ENCODE data around the gene RANBP17. TPM values are rescaled to one million over a fixed set of nuclear protein-coding genes. Genes with fewer than 3 reads are reported as not detected.
"Not testable (repeated sequence)": the region's sequence is repeated elsewhere in the genome, so short reads cannot be mapped to it uniquely, and the experiment has no call there.

RANBP17 gene
- total RNA-seq, 2 donors from 2014 or later, result not detected

- no peaks in the 10 kb centered on the region for H3K27me3 Mint-ChIP-seq (ENCODE audit: low read depth)
- DNase-seq (no peak), ATAC-seq (replicated peaks in 1 of 2) (no peak)
- H3K4me3 Mint-ChIP-seq, result no peak overlapping the region
- no peaks in the 10 kb centered on the region for H3K36me3 Mint-ChIP-seq (ENCODE audit: insufficient read depth in 2 of 2)
- no peaks in the 10 kb centered on the region for H3K4me1 Mint-ChIP-seq (ENCODE audit: low read depth)
- no peak overlapping the region for H3K27ac Mint-ChIP-seq
- no peaks in the 10 kb centered on the region for H3K9me3 Mint-ChIP-seq
Observed at GRCh38 chr5:170882345-170882744, 20.5 kb downstream of the RANBP17 start.

DNA sequence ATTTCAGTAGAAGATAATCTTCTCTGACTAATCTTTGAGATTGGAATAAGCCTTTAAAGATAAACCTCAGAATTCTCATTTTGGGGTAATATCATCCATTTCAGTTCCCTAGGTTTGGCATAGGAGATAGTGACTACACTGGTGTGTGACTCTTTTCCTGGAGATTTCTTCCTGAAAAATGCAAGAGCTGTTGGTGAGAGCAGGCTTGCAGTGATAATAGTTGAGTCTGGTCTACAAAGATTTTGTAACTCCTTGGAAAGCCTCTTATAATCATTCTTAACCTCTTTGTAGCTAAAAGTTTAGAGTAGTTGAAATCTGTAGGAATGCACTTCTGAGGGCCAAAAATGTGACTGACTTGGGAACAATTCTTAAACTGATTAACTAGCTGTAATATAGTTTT lies 23.4 kb downstream of the RANBP17 start:
- H3K27me3 Mint-ChIP-seq (ENCODE audit: low read depth), result no peaks in the 10 kb centered on the region
- no peak for DNase-seq
- ATAC-seq (replicated peaks in 1 of 2), result no peak

GRCh38 chr5:170885809-170886208 lies 24.0 kb downstream of the RANBP17 start:
- DNase-seq (no peak), ATAC-seq (replicated peaks in 1 of 2) (no peak)
- Mint-ChIP-seq H3K4me3 (no peak overlapping the region), H3K4me1 (ENCODE audit: low read depth) (no peaks in the 10 kb centered on the region), H3K9me3 (no peaks in the 10 kb centered on the region), H3K27ac (no peak overlapping the region), H3K36me3 (ENCODE audit: insufficient read depth in 2 of 2) (no peaks in the 10 kb centered on the region), H3K27me3 (ENCODE audit: low read depth) (no peaks in the 10 kb centered on the region)

More for the DNA sequence above, 23.4 kb downstream of the RANBP17 start:
- Mint-ChIP-seq H3K4me3 (no peak overlapping the region), H3K27ac (no peak overlapping the region), H3K9me3 (no peaks in the 10 kb centered on the region), H3K4me1 (ENCODE audit: low read depth) (no peaks in the 10 kb centered on the region), H3K36me3 (ENCODE audit: insufficient read depth in 2 of 2) (no peaks in the 10 kb centered on the region)

DNA sequence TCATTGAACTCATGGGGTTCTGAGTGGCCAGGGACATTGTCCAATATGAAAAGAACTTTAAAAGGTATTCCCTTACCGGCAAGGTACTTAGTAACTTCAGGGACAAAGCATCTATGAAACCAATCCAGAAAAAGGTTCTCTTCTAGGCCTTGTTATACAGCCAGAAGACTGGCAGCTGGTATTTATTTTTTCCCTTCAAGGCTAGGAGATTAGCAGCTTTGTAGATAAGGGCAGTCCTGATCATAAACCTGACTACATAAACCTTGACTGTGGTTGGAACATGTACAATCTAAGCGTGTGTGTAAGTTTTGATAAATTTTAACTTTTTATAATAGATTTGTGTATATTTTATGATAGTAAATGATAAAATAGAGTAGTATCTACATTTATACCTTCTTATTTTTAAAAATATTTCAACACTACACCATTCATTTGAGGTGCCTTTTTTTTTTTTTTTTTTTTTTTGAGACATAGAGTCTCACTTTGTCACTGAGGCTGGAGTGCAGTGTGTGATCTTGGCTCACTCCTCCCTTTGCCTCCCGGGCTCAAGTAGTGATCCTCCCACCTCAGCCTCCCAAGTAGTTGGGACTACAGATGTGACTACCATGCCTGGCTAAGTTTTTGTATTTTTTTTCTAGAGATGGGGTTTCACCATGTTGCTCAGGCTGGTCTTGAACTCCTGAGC lies 24.5 kb downstream of the RANBP17 start:
- no peaks in the 10 kb centered on the region for H3K9me3 Mint-ChIP-seq
- no peak for DNase-seq
- H3K36me3 Mint-ChIP-seq (ENCODE audit: insufficient read depth in 2 of 2), result no peaks in the 10 kb centered on the region
- ATAC-seq (replicated peaks in 1 of 2), result no peak
- no peaks in the 10 kb centered on the region for H3K4me1 Mint-ChIP-seq (ENCODE audit: low read depth)
- no peak overlapping the region for H3K4me3 Mint-ChIP-seq
- H3K27me3 Mint-ChIP-seq (ENCODE audit: low read depth), result no peaks in the 10 kb centered on the region
- no peak overlapping the region for H3K27ac Mint-ChIP-seq

- H3K36me3 Mint-ChIP-seq (ENCODE audit: insufficient read depth in 2 of 2), result no peaks in the 10 kb centered on the region
- no peak overlapping the region for H3K4me3 Mint-ChIP-seq
- no peak for ATAC-seq (replicated peaks in 1 of 2)
- H3K4me1 Mint-ChIP-seq (ENCODE audit: low read depth), result no peaks in the 10 kb centered on the region
- H3K27me3 Mint-ChIP-seq (ENCODE audit: low read depth), result no peaks in the 10 kb centered on the region
- no peak overlapping the region for H3K27ac Mint-ChIP-seq
- no peak for DNase-seq
- H3K9me3 Mint-ChIP-seq, result no peaks in the 10 kb centered on the region
Observed at GRCh38 chr5:170892196-170892595, 30.4 kb downstream of the RANBP17 start.

- peaks cover 0 to 1% of the 10 kb centered on the region in 2 donors for H3K9me3 Mint-ChIP-seq
- no peaks in the 10 kb centered on the region for H3K4me1 Mint-ChIP-seq (ENCODE audit: low read depth)
- DNase-seq (no peak), ATAC-seq (replicated peaks in 1 of 2) (no peak)
- no peaks in the 10 kb centered on the region for H3K36me3 Mint-ChIP-seq (ENCODE audit: insufficient read depth in 2 of 2)
- H3K4me3 Mint-ChIP-seq, result no peak overlapping the region
- H3K27ac Mint-ChIP-seq, result no peak overlapping the region
- no peaks in the 10 kb centered on the region for H3K27me3 Mint-ChIP-seq (ENCODE audit: low read depth)
Observed at GRCh38 chr5:170894665-170895064, 32.8 kb downstream of the RANBP17 start.

DNA sequence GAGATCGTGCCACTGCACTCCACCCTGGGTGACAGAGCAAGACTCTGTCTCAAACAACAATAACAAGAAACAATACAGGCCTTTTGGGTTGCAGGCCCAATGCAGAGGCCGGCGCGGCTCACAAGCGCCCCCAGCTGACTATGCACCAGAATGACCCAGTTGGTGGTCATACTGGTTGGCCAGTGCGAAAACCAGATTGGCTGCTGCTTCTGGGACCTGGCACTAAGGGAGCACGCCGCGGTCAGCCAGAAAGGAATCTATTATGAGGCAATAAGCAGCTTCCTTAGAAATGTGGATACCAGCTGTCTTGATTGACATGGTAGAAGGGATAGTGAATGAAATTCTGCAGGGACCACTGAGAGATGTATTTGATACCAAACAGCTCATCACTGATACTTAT lies 35.0 kb downstream of the RANBP17 start:
- no peaks in the 10 kb centered on the region for H3K36me3 Mint-ChIP-seq (ENCODE audit: insufficient read depth in 2 of 2)
- DNase-seq, result peak in 1 of 2 donors; percentile 0
- H3K4me3 Mint-ChIP-seq, result no peak overlapping the region
- H3K4me1 Mint-ChIP-seq (ENCODE audit: low read depth), result no peaks in the 10 kb centered on the region
- no peak for ATAC-seq (replicated peaks in 1 of 2)
- no peaks in the 10 kb centered on the region for H3K27me3 Mint-ChIP-seq (ENCODE audit: low read depth)
- no peak overlapping the region for H3K27ac Mint-ChIP-seq
- H3K9me3 Mint-ChIP-seq, result peaks cover 3 to 8% of the 10 kb centered on the region in 2 donors

GRCh38 chr5:170903075-170903474 lies 41.3 kb downstream of the RANBP17 start:
- Mint-ChIP-seq H3K27ac (no peak overlapping the region), H3K27me3 (ENCODE audit: low read depth) (no peaks in the 10 kb centered on the region), H3K36me3 (ENCODE audit: insufficient read depth in 2 of 2) (no peaks in the 10 kb centered on the region), H3K4me3 (no peak overlapping the region), H3K4me1 (ENCODE audit: low read depth) (no peaks in the 10 kb centered on the region), H3K9me3 (peaks cover 4 to 8% of the 10 kb centered on the region in 2 donors)
- DNase-seq (no peak), ATAC-seq (replicated peaks in 1 of 2) (no peak)

- H3K4me3 Mint-ChIP-seq, result no peak overlapping the region
- H3K4me1 Mint-ChIP-seq (ENCODE audit: low read depth), result no peaks in the 10 kb centered on the region
- peaks cover 8% of the 10 kb centered on the region for H3K27me3 Mint-ChIP-seq (ENCODE audit: low read depth)
- ATAC-seq (replicated peaks in 1 of 2), result no peak
- H3K27ac Mint-ChIP-seq, result no peak overlapping the region
- DNase-seq, result no peak
- H3K36me3 Mint-ChIP-seq (ENCODE audit: insufficient read depth in 2 of 2), result no peaks in the 10 kb centered on the region
- H3K9me3 Mint-ChIP-seq, result no peaks in the 10 kb centered on the region
Observed at GRCh38 chr5:170907758-170908157, 45.9 kb downstream of the RANBP17 start.

GRCh38 chr5:170913573-170913972 lies 51.8 kb downstream of the RANBP17 start:
- ATAC-seq (replicated peaks in 1 of 2), result no peak
- Mint-ChIP-seq H3K27ac (no peak overlapping the region), H3K27me3 (ENCODE audit: low read depth) (peaks cover 8% of the 10 kb centered on the region), H3K36me3 (ENCODE audit: insufficient read depth in 2 of 2) (no peaks in the 10 kb centered on the region), H3K4me3 (no peak overlapping the region), H3K4me1 (ENCODE audit: low read depth) (no peaks in the 10 kb centered on the region), H3K9me3 (no peaks in the 10 kb centered on the region)
- DNase-seq, result no peak

DNA sequence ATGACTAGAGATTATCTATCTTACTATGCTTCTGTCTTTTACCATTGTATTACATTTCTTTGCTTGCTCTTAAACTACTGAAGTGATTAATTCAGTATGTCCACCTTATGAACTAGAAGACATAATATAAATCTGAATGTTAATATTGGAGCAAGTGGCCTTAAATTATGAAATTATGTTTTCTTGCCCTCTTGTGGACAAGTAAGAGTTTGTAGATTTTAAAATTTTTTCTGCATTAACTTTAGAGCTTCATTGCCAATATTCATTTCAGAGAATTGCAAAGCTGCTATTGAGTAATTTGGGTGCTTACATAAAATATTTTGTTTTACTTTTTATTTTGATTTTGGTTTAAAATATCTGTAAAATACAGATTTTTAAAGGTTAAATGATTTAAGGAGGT lies 55.3 kb downstream of the RANBP17 start:
- peaks cover 2% of the 10 kb centered on the region for H3K27me3 Mint-ChIP-seq (ENCODE audit: low read depth)
- H3K4me1 Mint-ChIP-seq (ENCODE audit: low read depth), result no peaks in the 10 kb centered on the region
- H3K36me3 Mint-ChIP-seq (ENCODE audit: insufficient read depth in 2 of 2), result no peaks in the 10 kb centered on the region
- DNase-seq (no peak), ATAC-seq (replicated peaks in 1 of 2) (no peak)
- no peak overlapping the region for H3K27ac Mint-ChIP-seq
- no peak overlapping the region for H3K4me3 Mint-ChIP-seq
- H3K9me3 Mint-ChIP-seq, result no peaks in the 10 kb centered on the region

- Mint-ChIP-seq H3K9me3 (no peaks in the 10 kb centered on the region), H3K4me3 (no peak overlapping the region), H3K36me3 (ENCODE audit: insufficient read depth in 2 of 2) (no peaks in the 10 kb centered on the region), H3K27ac (no peak overlapping the region), H3K27me3 (ENCODE audit: low read depth) (no peaks in the 10 kb centered on the region), H3K4me1 (ENCODE audit: low read depth) (no peaks in the 10 kb centered on the region)
- DNase-seq, result no peak
- ATAC-seq (replicated peaks in 1 of 2), result no peak
Observed at GRCh38 chr5:170920196-170920595, 58.4 kb downstream of the RANBP17 start.

GRCh38 chr5:170922331-170922730 lies 60.5 kb downstream of the RANBP17 start:
- not testable (repeated sequence) for H3K27me3 Mint-ChIP-seq (ENCODE audit: low read depth); H3K4me1 Mint-ChIP-seq (ENCODE audit: low read depth); H3K27ac Mint-ChIP-seq; H3K4me3 Mint-ChIP-seq; H3K9me3 Mint-ChIP-seq; H3K36me3 Mint-ChIP-seq (ENCODE audit: insufficient read depth in 2 of 2); DNase-seq; ATAC-seq (replicated peaks in 1 of 2)

DNA sequence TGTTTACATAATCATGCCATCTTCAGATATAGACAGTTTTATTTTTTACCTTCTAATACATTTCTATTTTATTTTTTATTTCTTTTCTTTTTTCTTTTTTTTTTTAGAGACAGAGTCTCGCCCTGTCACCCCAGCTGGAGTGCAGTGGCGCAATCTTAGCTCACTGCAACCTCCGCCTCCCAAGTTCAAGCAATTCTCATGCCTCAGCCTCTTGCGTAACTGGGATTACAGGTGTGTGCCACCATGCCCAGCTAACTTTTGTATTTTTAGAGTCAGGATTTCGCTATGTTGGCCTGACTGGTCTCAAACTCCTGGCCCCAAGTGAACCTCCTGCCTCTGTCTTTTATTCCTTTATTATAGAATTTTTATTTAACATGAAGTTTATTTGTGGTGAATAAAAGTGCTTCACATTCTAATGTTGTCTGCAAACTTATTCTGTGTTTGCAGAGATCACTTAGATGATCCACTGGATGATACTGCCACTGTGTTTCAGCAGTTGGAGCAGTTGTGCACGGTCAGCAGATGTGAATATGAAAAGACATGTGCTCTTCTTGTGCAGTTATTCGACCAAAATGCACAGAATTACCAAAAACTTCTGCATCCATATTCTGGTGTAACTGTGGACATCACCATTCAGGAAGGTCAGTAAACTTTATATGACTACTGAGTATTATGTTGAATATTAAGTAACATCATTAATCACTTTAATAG lies 62.2 kb downstream of the RANBP17 start:
- Mint-ChIP-seq H3K4me1 (ENCODE audit: low read depth) (no peaks in the 10 kb centered on the region), H3K27ac (no peak overlapping the region), H3K27me3 (ENCODE audit: low read depth) (no peaks in the 10 kb centered on the region), H3K9me3 (no peaks in the 10 kb centered on the region), H3K4me3 (no peak overlapping the region), H3K36me3 (ENCODE audit: insufficient read depth in 2 of 2) (no peaks in the 10 kb centered on the region)
- no peak for ATAC-seq (replicated peaks in 1 of 2)
- no peak for DNase-seq

All from activated T-cell treated with anti-CD3 and anti-CD28 coated beads, Interleukin-2, amount 50 U/mL, for 72 hours (primary cell).